ENCODE measurements around the gene COL23A1.

The COL23A1 gene

GRCh38 chr5:178531786-178532185 lies 58.4 kb downstream of the COL23A1 start:
- no peak for TF ChIP-seq POLR2A (IDR thresholded peaks at IDR 0.05; ENCODE audit: low read depth, low read length)
- no peak for TF ChIP-seq PAX5 (IDR thresholded peaks at IDR 0.05; ENCODE audit: insufficient read depth, low read length, severe bottlenecking)
- no peak for TF ChIP-seq TAF1 (IDR thresholded peaks at IDR 0.05; ENCODE audit: low read depth, low read length)
- no peak for TF ChIP-seq SPI1 (IDR thresholded peaks at IDR 0.05; ENCODE audit: low read depth, low read length)
- no peak for TF ChIP-seq POLR2AphosphoS5 (IDR thresholded peaks at IDR 0.05; ENCODE audit: low read depth, low read length)
- no peak for TF ChIP-seq POU2F2 (IDR thresholded peaks at IDR 0.05; ENCODE audit: low read depth, low read length)
- FAIRE-seq (no peak), DNase-seq (ENCODE audit: insufficient read length, low spot score) (no peak)

DNA sequence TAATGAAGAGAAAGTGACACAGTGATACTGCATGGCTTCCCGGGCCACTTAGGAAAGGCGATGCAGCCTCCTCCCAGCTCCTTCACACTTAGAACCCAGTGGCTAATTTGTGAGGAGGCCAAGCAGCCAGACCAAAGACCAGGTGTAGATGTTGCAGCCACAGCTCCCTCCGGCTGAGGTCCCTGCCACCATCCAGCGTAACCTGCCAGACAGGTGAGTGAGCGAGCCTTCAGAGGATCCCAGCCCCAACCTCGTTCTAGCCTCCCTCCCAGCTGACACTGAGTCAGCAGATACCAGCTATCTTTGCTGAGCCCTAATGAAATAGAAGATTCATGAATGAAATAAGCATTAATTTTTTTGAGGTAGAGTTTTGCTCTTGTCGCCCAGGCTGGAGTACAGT lies 59.7 kb downstream of the COL23A1 start:
- FAIRE-seq (no peak), DNase-seq (ENCODE audit: insufficient read length, low spot score) (no peak)
- no peak for TF ChIP-seq SPI1 (IDR thresholded peaks at IDR 0.05; ENCODE audit: low read depth, low read length)
- no peak for TF ChIP-seq TAF1 (IDR thresholded peaks at IDR 0.05; ENCODE audit: low read depth, low read length)
- TF ChIP-seq POLR2A (IDR thresholded peaks at IDR 0.05; ENCODE audit: low read depth, low read length): no peak
- no peak for TF ChIP-seq PAX5 (IDR thresholded peaks at IDR 0.05; ENCODE audit: insufficient read depth, low read length, severe bottlenecking)
- TF ChIP-seq POU2F2 (IDR thresholded peaks at IDR 0.05; ENCODE audit: low read depth, low read length): no peak
- TF ChIP-seq POLR2AphosphoS5 (IDR thresholded peaks at IDR 0.05; ENCODE audit: low read depth, low read length): no peak

GRCh38 chr5:178529080-178529479 lies 61.1 kb downstream of the COL23A1 start:
- no peak for TF ChIP-seq POLR2A (IDR thresholded peaks at IDR 0.05; ENCODE audit: low read depth, low read length)
- TF ChIP-seq SPI1 (IDR thresholded peaks at IDR 0.05; ENCODE audit: low read depth, low read length): no peak
- TF ChIP-seq POU2F2 (IDR thresholded peaks at IDR 0.05; ENCODE audit: low read depth, low read length): no peak
- no peak for TF ChIP-seq TAF1 (IDR thresholded peaks at IDR 0.05; ENCODE audit: low read depth, low read length)
- no peak for TF ChIP-seq PAX5 (IDR thresholded peaks at IDR 0.05; ENCODE audit: insufficient read depth, low read length, severe bottlenecking)
- TF ChIP-seq POLR2AphosphoS5 (IDR thresholded peaks at IDR 0.05; ENCODE audit: low read depth, low read length): no peak
- no peak for FAIRE-seq
- DNase-seq (ENCODE audit: insufficient read length, low spot score): no peak

DNA sequence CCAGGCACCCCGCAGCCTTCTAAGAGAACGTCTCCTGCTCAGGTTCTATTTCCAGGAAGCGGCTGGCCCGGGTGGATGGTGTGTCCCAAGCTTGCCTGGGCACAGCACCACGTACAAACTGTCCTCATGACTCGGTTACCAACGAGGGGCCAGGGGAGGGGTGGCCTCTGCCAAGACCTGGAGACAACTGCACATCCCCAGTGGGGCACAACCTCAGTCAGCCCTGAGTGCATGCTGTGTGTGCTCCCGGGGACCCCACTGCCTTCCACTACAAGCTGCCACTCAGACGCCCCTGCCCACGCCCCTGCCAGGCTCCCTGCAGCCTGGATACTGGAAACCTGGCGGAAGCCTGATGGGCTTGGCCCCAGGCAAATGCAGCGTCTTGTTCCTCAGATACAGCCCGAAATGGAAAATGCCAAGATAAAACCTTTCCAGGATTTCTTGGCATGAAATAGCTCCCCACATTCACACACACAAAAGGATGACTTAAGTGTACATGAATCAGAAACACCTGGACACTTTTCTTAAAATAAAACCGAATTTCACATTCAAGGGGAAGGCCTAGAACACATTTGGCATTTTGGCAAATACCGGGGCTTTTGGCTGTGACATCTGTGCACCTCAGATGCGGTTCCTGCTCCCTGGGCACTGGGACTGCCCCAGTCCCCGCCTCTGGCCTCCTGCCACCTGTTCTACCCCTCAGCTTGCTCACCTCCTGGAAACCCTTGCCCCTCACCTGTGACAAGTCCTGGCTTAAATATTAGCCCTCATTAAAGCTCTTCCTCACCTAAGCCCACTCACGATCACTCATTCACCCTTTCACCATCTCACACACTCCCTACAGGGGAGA lies 62.5 kb downstream of the COL23A1 start:
- FAIRE-seq: no peak
- no peak for DNase-seq (ENCODE audit: insufficient read length, low spot score)
- TF ChIP-seq SPI1 (IDR thresholded peaks at IDR 0.05; ENCODE audit: low read depth, low read length): no peak
- TF ChIP-seq POLR2AphosphoS5 (IDR thresholded peaks at IDR 0.05; ENCODE audit: low read depth, low read length): no peak
- no peak for TF ChIP-seq PAX5 (IDR thresholded peaks at IDR 0.05; ENCODE audit: insufficient read depth, low read length, severe bottlenecking)
- no peak for TF ChIP-seq POU2F2 (IDR thresholded peaks at IDR 0.05; ENCODE audit: low read depth, low read length)
- TF ChIP-seq TAF1 (IDR thresholded peaks at IDR 0.05; ENCODE audit: low read depth, low read length): no peak

- no peak for TF ChIP-seq TAF1 (IDR thresholded peaks at IDR 0.05; ENCODE audit: low read depth, low read length)
- no peak for TF ChIP-seq POLR2AphosphoS5 (IDR thresholded peaks at IDR 0.05; ENCODE audit: low read depth, low read length)
- no peak for TF ChIP-seq POLR2A (IDR thresholded peaks at IDR 0.05; ENCODE audit: low read depth, low read length)
- TF ChIP-seq PAX5 (IDR thresholded peaks at IDR 0.05; ENCODE audit: insufficient read depth, low read length, severe bottlenecking): no peak
- TF ChIP-seq POU2F2 (IDR thresholded peaks at IDR 0.05; ENCODE audit: low read depth, low read length): no peak
- no peak for TF ChIP-seq SPI1 (IDR thresholded peaks at IDR 0.05; ENCODE audit: low read depth, low read length)
- FAIRE-seq: no peak
- DNase-seq (ENCODE audit: insufficient read length, low spot score): no peak
Measured at GRCh38 chr5:178526773-178527457, 63.3 kb downstream of the COL23A1 start.

DNA sequence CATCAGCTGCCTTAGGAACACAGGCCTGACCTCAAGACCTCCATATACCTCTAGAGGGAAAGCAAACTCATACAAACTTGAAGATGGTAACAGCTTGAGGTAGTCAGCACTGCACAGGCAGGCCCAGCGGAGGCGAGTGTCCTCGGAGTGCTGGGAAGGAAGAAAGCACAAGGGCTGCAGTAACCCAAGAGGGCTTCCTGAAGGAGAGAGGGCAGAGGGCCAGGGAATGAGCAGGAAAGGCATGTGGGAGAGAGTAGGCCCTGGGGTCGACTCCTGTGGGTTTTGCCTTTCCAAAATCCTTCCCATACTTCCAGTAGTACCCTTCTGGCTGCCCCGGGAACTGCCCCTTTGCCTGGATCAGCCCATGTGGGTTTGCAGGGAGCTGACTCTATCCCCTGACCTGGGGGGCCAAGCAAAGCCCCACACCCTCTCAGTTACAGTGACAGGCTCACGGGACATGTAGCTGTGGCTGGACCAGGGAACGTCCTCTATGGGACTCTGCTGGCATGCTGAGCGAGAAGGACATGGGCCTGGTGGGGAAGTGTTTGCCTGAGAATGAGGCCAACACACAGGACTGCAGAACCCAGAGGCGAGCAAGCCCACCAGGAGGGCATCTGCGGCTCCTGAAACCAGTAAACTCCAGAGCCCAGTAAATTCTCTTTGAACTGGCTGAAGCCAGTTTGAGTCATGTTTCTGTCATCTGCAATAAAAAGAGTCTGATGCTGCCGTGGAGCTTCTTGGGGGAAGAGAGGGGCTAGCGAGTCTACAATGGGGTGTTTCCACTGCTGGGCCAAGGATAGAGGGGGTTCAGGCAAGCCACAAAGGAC lies 64.1 kb downstream of the COL23A1 start:
- DNase-seq (ENCODE audit: insufficient read length, low spot score) (no peak), FAIRE-seq (no peak)
- TF ChIP-seq SPI1 (IDR thresholded peaks at IDR 0.05; ENCODE audit: low read depth, low read length): no peak
- TF ChIP-seq PAX5 (IDR thresholded peaks at IDR 0.05; ENCODE audit: insufficient read depth, low read length, severe bottlenecking): no peak
- no peak for TF ChIP-seq POLR2A (IDR thresholded peaks at IDR 0.05; ENCODE audit: low read depth, low read length)
- TF ChIP-seq TAF1 (IDR thresholded peaks at IDR 0.05; ENCODE audit: low read depth, low read length): no peak
- no peak for TF ChIP-seq POLR2AphosphoS5 (IDR thresholded peaks at IDR 0.05; ENCODE audit: low read depth, low read length)
- no peak for TF ChIP-seq POU2F2 (IDR thresholded peaks at IDR 0.05; ENCODE audit: low read depth, low read length)

DNA sequence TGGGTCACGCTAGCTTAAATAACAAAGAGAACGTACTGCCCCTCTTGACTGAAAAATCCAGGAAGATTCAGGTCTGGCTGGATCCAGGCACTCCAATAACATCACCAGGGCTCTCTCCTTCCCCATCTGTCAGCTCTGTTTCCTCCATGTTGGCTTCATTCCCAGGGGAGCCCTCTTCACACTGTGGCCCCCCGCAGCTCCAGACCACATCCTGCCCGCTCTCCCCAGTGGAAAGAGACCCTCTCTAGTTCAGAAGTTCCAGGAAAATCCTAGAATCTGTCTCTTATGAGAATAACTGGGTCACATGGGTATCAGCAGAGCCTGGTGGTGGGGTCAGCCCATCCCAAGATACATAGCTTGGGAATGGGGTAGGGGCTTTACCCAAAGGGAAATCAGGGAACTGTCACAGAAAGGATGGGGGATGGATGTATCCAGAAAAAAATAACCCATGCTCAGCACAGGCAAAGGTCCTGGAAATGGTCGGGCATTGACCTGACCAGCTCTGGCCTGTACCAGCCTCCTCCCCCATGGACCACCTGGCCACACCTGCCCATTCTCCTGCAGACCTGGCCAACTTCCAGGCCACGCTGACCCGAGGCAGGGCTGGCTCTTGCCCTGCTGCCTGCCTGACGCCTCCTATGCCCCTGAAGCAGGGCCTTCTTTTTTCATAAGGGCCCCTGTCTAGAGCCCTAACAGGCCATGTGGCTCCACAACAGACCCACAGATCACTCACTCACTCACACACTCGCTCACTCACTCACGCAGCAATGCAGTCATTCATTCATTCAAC lies 65.9 kb downstream of the COL23A1 start:
- TF ChIP-seq TAF1 (IDR thresholded peaks at IDR 0.05; ENCODE audit: low read depth, low read length) (no peak), PAX5 (IDR thresholded peaks at IDR 0.05; ENCODE audit: insufficient read depth, low read length, severe bottlenecking) (no peak), POU2F2 (IDR thresholded peaks at IDR 0.05; ENCODE audit: low read depth, low read length) (no peak), POLR2A (IDR thresholded peaks at IDR 0.05; ENCODE audit: low read depth, low read length) (no peak)
- DNase-seq (ENCODE audit: insufficient read length, low spot score): no peak
- no peak for FAIRE-seq

GRCh38 chr5:178522361-178522760 lies 67.8 kb downstream of the COL23A1 start:
- no peak for FAIRE-seq
- no peak for TF ChIP-seq POLR2AphosphoS5 (IDR thresholded peaks at IDR 0.05; ENCODE audit: low read depth, low read length)
- no peak for TF ChIP-seq PAX5 (IDR thresholded peaks at IDR 0.05; ENCODE audit: insufficient read depth, low read length, severe bottlenecking)
- no peak for TF ChIP-seq TAF1 (IDR thresholded peaks at IDR 0.05; ENCODE audit: low read depth, low read length)
- no peak for TF ChIP-seq POLR2A (IDR thresholded peaks at IDR 0.05; ENCODE audit: low read depth, low read length)
- no peak for TF ChIP-seq POU2F2 (IDR thresholded peaks at IDR 0.05; ENCODE audit: low read depth, low read length)
- TF ChIP-seq SPI1 (IDR thresholded peaks at IDR 0.05; ENCODE audit: low read depth, low read length): no peak
- no peak for DNase-seq (ENCODE audit: insufficient read length, low spot score)
